ENCODE measurements around the gene ZBED1. TPM values are rescaled to one million over a fixed set of nuclear protein-coding genes. Genes with fewer than 3 reads are reported as not detected.

The ZBED1 gene
- total RNA-seq, 2 experiments from 2014 or later: 15.8 to 16.1 TPM

DNA sequence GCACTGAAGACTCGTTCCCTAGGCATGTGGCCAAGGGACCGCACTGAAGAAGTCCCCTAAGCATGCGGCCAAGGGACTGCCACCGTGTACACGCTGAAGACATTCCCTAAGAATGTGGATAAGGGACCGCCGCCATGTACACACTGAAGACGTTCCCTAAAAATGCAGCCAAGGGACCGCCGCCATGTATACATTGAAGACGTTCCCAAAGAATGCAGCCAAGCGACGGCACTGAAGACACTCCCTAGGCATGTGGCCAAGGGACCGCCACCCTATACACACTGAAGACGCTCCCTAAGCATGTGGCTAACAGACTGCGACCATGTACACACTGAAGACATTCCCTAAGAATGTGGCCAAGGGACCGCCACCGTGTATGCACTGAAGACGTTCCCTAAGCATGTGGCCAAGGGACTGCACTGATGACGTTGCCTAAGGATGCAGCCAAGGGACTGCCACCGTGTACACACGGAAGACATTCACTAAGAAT, 31.5 kb downstream of the ZBED1 start:
- H3K27ac ChIP-seq (ENCODE audit: low read depth in 1 of 2, low read length in 2 of 2): no peak overlapping the region
- no peaks in the 10 kb centered on the region for H3K9me3 ChIP-seq (ENCODE audit: control insufficient read depth in 1 of 2, insufficient read depth in 1 of 2, low read length in 2 of 2)
- Mint-ChIP-seq H3K4me1 (ENCODE audit: low read depth) (no peaks in the 10 kb centered on the region), H3K27ac (no peak overlapping the region), H3K9me3 (no peaks in the 10 kb centered on the region), H3K4me3 (no peak overlapping the region), H3K27me3 (no peaks in the 10 kb centered on the region), H3K36me3 (ENCODE audit: low read depth) (peaks cover 9% of the 10 kb centered on the region)
- no peaks in the 10 kb centered on the region for H3K27me3 ChIP-seq (ENCODE audit: control insufficient read depth in 1 of 2, insufficient read depth in 2 of 2, low read length in 2 of 2)
- CTCF ChIA-PET: no interaction called here
- no peaks in the 10 kb centered on the region for H3K4me1 ChIP-seq (ENCODE audit: insufficient read depth, low read length)
- no peak overlapping the region for H3K4me3 ChIP-seq (ENCODE audit: low read length)
- no peak for DNase-seq
- POLR2A ChIA-PET: no interaction called here
- TF ChIP-seq, protein P1, sequence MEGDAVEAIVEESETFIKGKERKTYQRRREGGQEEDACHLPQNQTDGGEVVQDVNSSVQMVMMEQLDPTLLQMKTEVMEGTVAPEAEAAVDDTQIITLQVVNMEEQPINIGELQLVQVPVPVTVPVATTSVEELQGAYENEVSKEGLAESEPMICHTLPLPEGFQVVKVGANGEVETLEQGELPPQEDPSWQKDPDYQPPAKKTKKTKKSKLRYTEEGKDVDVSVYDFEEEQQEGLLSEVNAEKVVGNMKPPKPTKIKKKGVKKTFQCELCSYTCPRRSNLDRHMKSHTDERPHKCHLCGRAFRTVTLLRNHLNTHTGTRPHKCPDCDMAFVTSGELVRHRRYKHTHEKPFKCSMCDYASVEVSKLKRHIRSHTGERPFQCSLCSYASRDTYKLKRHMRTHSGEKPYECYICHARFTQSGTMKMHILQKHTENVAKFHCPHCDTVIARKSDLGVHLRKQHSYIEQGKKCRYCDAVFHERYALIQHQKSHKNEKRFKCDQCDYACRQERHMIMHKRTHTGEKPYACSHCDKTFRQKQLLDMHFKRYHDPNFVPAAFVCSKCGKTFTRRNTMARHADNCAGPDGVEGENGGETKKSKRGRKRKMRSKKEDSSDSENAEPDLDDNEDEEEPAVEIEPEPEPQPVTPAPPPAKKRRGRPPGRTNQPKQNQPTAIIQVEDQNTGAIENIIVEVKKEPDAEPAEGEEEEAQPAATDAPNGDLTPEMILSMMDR (IDR thresholded peaks at IDR 0.05): no peak
- no peaks in the 10 kb centered on the region for H3K36me3 ChIP-seq (ENCODE audit: insufficient read depth, low read length)
- no peak for ATAC-seq (ENCODE audit: poor library complexity)
- intact Hi-C loops (cut with DNase I, micrococcal nuclease): no loop called here

DNA sequence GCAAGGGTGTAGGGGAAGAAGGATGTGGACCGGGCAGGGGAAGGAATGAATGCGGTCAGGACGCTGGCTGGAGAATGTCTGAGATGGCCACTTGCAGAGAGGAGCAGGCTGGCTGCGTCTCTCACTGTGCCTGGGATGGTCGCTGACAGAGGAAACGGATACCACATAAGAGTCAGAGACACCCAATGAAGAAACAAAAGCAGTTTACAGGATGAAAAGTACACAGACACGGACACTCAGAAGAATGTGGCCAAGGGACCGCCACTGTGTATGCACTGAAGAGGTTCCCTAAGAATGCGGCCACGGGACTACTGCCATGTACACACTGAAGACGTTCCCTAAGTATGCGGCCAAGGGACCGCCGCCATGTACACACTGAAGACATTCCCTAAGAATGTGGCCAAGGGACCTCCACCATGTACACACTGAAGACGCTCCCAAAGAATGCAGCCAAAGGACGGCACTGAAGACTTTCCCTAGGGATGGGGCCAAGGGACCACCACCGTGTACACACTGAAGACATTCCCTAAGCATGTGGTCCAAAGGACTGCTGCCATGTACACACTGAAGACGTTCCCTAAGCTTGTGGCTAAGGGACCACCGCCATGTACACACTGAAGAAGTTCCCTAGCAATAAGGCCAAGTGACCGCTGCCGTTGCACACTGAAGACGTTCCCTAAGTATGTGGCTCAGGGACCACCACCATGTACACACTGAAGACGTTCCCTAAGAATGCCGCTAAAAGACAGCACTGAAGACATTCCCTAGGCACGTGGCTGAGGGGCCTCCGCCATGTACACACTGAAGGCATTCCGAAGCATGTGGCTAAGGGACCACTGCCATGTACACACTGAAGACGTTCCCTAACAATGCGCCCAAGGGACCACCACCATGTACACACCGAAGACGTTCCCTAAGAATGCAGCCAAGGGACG, 32.2 kb downstream of the ZBED1 start:
- intact Hi-C loops (cut with DNase I, micrococcal nuclease): no loop called here
- CTCF ChIA-PET: no interaction called here

DNA sequence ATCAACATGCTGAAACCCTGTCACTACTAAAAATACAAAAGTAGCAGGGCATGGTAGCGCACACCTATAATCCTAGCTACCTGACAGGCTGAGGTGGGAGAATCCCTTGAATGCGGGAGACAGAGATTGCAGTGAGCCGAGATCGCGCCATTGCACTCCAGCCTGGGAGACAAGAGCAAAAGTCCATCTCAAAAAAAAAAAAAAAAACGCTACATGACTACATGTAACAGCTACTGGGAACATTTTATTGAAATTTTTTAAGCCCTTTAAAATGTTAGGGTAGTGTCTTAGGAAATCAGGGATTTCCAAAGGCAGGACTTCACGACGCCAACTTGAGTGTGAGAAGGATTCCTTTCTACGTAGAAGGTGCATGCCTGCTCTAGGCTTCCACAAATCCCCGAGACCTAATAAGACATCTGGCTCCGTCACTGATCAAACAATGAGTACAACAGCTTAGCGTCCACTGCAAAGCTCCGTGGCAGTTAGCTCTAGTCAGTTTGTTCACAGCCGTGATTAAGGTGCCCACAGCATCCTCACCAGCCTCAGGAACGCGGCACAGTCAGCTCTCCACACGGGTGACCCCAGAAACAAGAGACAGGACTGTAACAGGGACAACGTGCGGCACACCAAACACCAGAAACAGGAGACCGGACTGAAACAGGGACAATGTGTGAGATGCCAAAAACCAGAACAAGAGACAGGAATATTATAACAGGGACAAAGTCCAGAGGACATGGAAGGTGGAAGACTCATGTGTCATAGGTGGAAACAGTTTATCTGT, 33.7 kb downstream of the ZBED1 start:
- Histone ChIP-seq H3K4me1 (ENCODE audit: insufficient read depth, low read length) (no peaks in the 10 kb centered on the region), H3K27me3 (ENCODE audit: control insufficient read depth in 1 of 2, insufficient read depth in 2 of 2, low read length in 2 of 2) (no peaks in the 10 kb centered on the region), H3K27ac (ENCODE audit: low read depth in 1 of 2, low read length in 2 of 2) (no peak overlapping the region), H3K4me3 (ENCODE audit: low read length) (no peak overlapping the region), H3K9me3 (ENCODE audit: control insufficient read depth in 1 of 2, insufficient read depth in 1 of 2, low read length in 2 of 2) (no peaks in the 10 kb centered on the region), H3K36me3 (ENCODE audit: insufficient read depth, low read length) (no peaks in the 10 kb centered on the region)
- DNase-seq (no peak), ATAC-seq (ENCODE audit: poor library complexity) (no peak)
- Mint-ChIP-seq H3K4me1 (ENCODE audit: low read depth) (no peaks in the 10 kb centered on the region), H3K36me3 (ENCODE audit: low read depth) (peaks cover 9% of the 10 kb centered on the region), H3K4me3 (no peak overlapping the region), H3K27ac (no peak overlapping the region), H3K27me3 (no peaks in the 10 kb centered on the region), H3K9me3 (no peaks in the 10 kb centered on the region)
- intact Hi-C loops (cut with DNase I, micrococcal nuclease): no loop called here
- ChIA-PET POLR2A (no interaction called here), CTCF (no interaction called here)
- TF ChIP-seq, protein P1 (IDR thresholded peaks at IDR 0.05): no peak

More for the DNA sequence above, 32.2 kb downstream of the ZBED1 start:
- no peak overlapping the region for H3K4me3 Mint-ChIP-seq
- Histone ChIP-seq H3K27ac (ENCODE audit: low read depth in 1 of 2, low read length in 2 of 2) (no peak overlapping the region), H3K4me3 (ENCODE audit: low read length) (no peak overlapping the region), H3K9me3 (ENCODE audit: control insufficient read depth in 1 of 2, insufficient read depth in 1 of 2, low read length in 2 of 2) (no peaks in the 10 kb centered on the region), H3K27me3 (ENCODE audit: control insufficient read depth in 1 of 2, insufficient read depth in 2 of 2, low read length in 2 of 2) (no peaks in the 10 kb centered on the region), H3K4me1 (ENCODE audit: insufficient read depth, low read length) (no peaks in the 10 kb centered on the region), H3K36me3 (ENCODE audit: insufficient read depth, low read length) (no peaks in the 10 kb centered on the region)
- H3K27ac Mint-ChIP-seq: no peak overlapping the region
- ATAC-seq (ENCODE audit: poor library complexity): no peak
- TF ChIP-seq, protein P1 (IDR thresholded peaks at IDR 0.05): no peak
- no peak for DNase-seq
- POLR2A ChIA-PET: no interaction called here
- H3K36me3 Mint-ChIP-seq (ENCODE audit: low read depth): peaks cover 9% of the 10 kb centered on the region
- H3K27me3 Mint-ChIP-seq: no peaks in the 10 kb centered on the region
- no peaks in the 10 kb centered on the region for H3K4me1 Mint-ChIP-seq (ENCODE audit: low read depth)
- no peaks in the 10 kb centered on the region for H3K9me3 Mint-ChIP-seq
